Putamen (tissue), 1 donor: Measurements from ENCODE around the gene SLC5A5.
A peak's percentile ranks its signal among the peaks of the same experiment; 100 is the strongest.

Source experiments
- DNase-seq: peaks from one replicate; pipeline ENCODE4 v3.0.0-alpha.2; 2016; ENCODE audit warnings: low spot score

The SLC5A5 gene

GRCh38 chr19:17847538-17848366, 24.0 kb upstream of the SLC5A5 start, which contains the start of gene JAK3:
JAK3 (minus strand) TSS chr19:17847982; CDS start chr19:17844417, 3,565 bp downstream.
- no peak for DNase-seq

GRCh38 chr19:17848595-17849292, 23.0 kb upstream of the SLC5A5 start:
- DNase-seq = no peak

GRCh38 chr19:17854061-17854460, 17.7 kb upstream of the SLC5A5 start:
- DNase-seq = no peak

- no peak for DNase-seq
Observed at GRCh38 chr19:17855280-17856152, 16.2 kb upstream of the SLC5A5 start.

- peak; percentile 100 for DNase-seq
Observed at GRCh38 chr19:17859533-17860330, 12.0 kb upstream of the SLC5A5 start, which contains the start of gene RPL18A. RPL18A (plus strand) TSS chr19:17859910; CDS start chr19:17859957, 47 bp downstream.

GRCh38 chr19:17860331-17860992, 11.3 kb upstream of the SLC5A5 start:
- no peak for DNase-seq

GRCh38 chr19:17860993-17861360, 10.8 kb upstream of the SLC5A5 start:
- no peak for DNase-seq

- DNase-seq = no peak
Observed at GRCh38 chr19:17861542-17862402, 10.0 kb upstream of the SLC5A5 start.

GRCh38 chr19:17862711-17863519, 8.8 kb upstream of the SLC5A5 start:
- no peak for DNase-seq

- no peak for DNase-seq
Observed at GRCh38 chr19:17863520-17864182, 8.1 kb upstream of the SLC5A5 start.

GRCh38 chr19:17865364-17866311, 6.1 kb upstream of the SLC5A5 start:
- no peak for DNase-seq

GRCh38 chr19:17866312-17866963, 5.3 kb upstream of the SLC5A5 start:
- DNase-seq = no peak

GRCh38 chr19:17866964-17867486, 4.7 kb upstream of the SLC5A5 start:
- no peak for DNase-seq

GRCh38 chr19:17868669-17869068, 3.1 kb upstream of the SLC5A5 start:
- no peak for DNase-seq

- DNase-seq = no peak
Observed at GRCh38 chr19:17869114-17869608, 2.6 kb upstream of the SLC5A5 start.
